Central memory CD8-positive, alpha-beta T cell (primary cell): Measurements from ENCODE around the gene CHSY1.

Source experiments
- ATAC-seq: fragments of 150-1000 bp; cut with Tn5 transposase; replicated peaks from 2 replicates; pipeline ENCODE4 v1.10.0; 2022; ENCODE audit warnings: mild to moderate bottlenecking, moderate FRiP score, moderate number of reproducible peaks; ENCODE audit not compliant: poor library complexity, severe bottlenecking; ENCODE audit errors: extremely low read depth
- DNase-seq, 2 donors: peaks; one replicate each; pipeline ENCODE4 v3.0.0; 2021; ENCODE audit warnings: low spot score in 2 of 2
- H3K27ac Mint-ChIP-seq: one replicate; pipeline ENCODE4 v1.8.0; 2022; ENCODE audit warnings: low read depth, mild to moderate bottlenecking, moderate library complexity, mixed read lengths
- H3K27me3 Mint-ChIP-seq: one replicate; pipeline ENCODE4 v1.8.0; 2022; ENCODE audit warnings: mixed read lengths
- H3K36me3 Mint-ChIP-seq: one replicate; pipeline ENCODE4 v1.8.0; 2022; ENCODE audit warnings: mild to moderate bottlenecking, moderate library complexity, mixed read lengths; ENCODE audit not compliant: insufficient read depth
- H3K4me1 Mint-ChIP-seq: one replicate; pipeline ENCODE4 v1.8.0; 2022; ENCODE audit warnings: mixed read lengths
- H3K4me3 Mint-ChIP-seq: one replicate; pipeline ENCODE4 v1.8.0; 2022; ENCODE audit warnings: mild to moderate bottlenecking, moderate library complexity, mixed read lengths
- H3K9me3 Mint-ChIP-seq: one replicate; pipeline ENCODE4 v1.8.0; 2022; ENCODE audit warnings: mixed read lengths

CHSY1 gene

GRCh38 chr15:101211897-101212296 lies 40.0 kb downstream of the CHSY1 start:
- peak overlapping the region; percentile 51 for H3K27ac Mint-ChIP-seq

GRCh38 chr15:101210466-101210865 lies 41.4 kb downstream of the CHSY1 start:
- peaks cover 3% of the 10 kb centered on the region for H3K36me3 Mint-ChIP-seq
- no peak overlapping the region for H3K4me3 Mint-ChIP-seq
- H3K27ac Mint-ChIP-seq, result no peak overlapping the region
- H3K27me3 Mint-ChIP-seq, result no peaks in the 10 kb centered on the region
- no peaks in the 10 kb centered on the region for H3K9me3 Mint-ChIP-seq
- DNase-seq (no peak), ATAC-seq (no peak)
- H3K4me1 Mint-ChIP-seq, result peaks cover 89% of the 10 kb centered on the region

More at GRCh38 chr15:101211897-101212296, 40.0 kb downstream of the CHSY1 start:
- Mint-ChIP-seq H3K9me3 (no peaks in the 10 kb centered on the region), H3K4me1 (peaks cover 89% of the 10 kb centered on the region), H3K36me3 (peaks cover 3% of the 10 kb centered on the region), H3K27me3 (no peaks in the 10 kb centered on the region), H3K4me3 (no peak overlapping the region)
- no peak for ATAC-seq
- no peak for DNase-seq

GRCh38 chr15:101210058-101210457 lies 41.8 kb downstream of the CHSY1 start:
- Mint-ChIP-seq H3K27ac (no peak overlapping the region), H3K9me3 (no peaks in the 10 kb centered on the region), H3K36me3 (peaks cover 5% of the 10 kb centered on the region), H3K4me3 (no peak overlapping the region), H3K27me3 (no peaks in the 10 kb centered on the region), H3K4me1 (peaks cover 91% of the 10 kb centered on the region)
- ATAC-seq (no peak), DNase-seq (no peak)

- Mint-ChIP-seq H3K9me3 (no peaks in the 10 kb centered on the region), H3K27me3 (no peaks in the 10 kb centered on the region), H3K4me1 (peaks cover 91% of the 10 kb centered on the region), H3K4me3 (no peak overlapping the region), H3K36me3 (peaks cover 5% of the 10 kb centered on the region), H3K27ac (no peak overlapping the region)
- ATAC-seq (no peak), DNase-seq (no peak)
These were observed 42.5 kb downstream of the CHSY1 start for GRCh38 chr15:101209285-101209845.

- Mint-ChIP-seq H3K4me1 (peaks cover 89% of the 10 kb centered on the region), H3K4me3 (no peak overlapping the region), H3K27ac (no peak overlapping the region), H3K36me3 (peaks cover 5% of the 10 kb centered on the region), H3K27me3 (no peaks in the 10 kb centered on the region), H3K9me3 (no peaks in the 10 kb centered on the region)
- DNase-seq, result no peak
- no peak for ATAC-seq
These were observed 44.0 kb downstream of the CHSY1 start for GRCh38 chr15:101207867-101208288.

GRCh38 chr15:101206176-101206591 lies 45.7 kb downstream of the CHSY1 start:
- Mint-ChIP-seq H3K27ac (peak overlapping the region; percentile 84), H3K4me3 (peak overlapping the region; percentile 72), H3K9me3 (no peaks in the 10 kb centered on the region), H3K4me1 (peaks cover 85% of the 10 kb centered on the region), H3K27me3 (no peaks in the 10 kb centered on the region), H3K36me3 (peaks cover 5% of the 10 kb centered on the region)
- DNase-seq, result no peak
- peak; percentile 70 for ATAC-seq

GRCh38 chr15:101204739-101205535 lies 46.9 kb downstream of the CHSY1 start:
- peak overlapping the region; percentile 84 for H3K27ac Mint-ChIP-seq
- DNase-seq (no peak), ATAC-seq (no peak)
- H3K4me1 Mint-ChIP-seq, result peaks cover 87% of the 10 kb centered on the region
- peak overlapping the region; percentile 72 for H3K4me3 Mint-ChIP-seq
- peaks cover 4% of the 10 kb centered on the region for H3K36me3 Mint-ChIP-seq
- no peaks in the 10 kb centered on the region for H3K27me3 Mint-ChIP-seq
- H3K9me3 Mint-ChIP-seq, result no peaks in the 10 kb centered on the region

- H3K27me3 Mint-ChIP-seq, result no peaks in the 10 kb centered on the region
- peaks cover 87% of the 10 kb centered on the region for H3K4me1 Mint-ChIP-seq
- no peak overlapping the region for H3K27ac Mint-ChIP-seq
- H3K9me3 Mint-ChIP-seq, result no peaks in the 10 kb centered on the region
- no peak for DNase-seq
- H3K36me3 Mint-ChIP-seq, result peaks cover 4% of the 10 kb centered on the region
- no peak overlapping the region for H3K4me3 Mint-ChIP-seq
- ATAC-seq, result no peak
These were observed 48.1 kb downstream of the CHSY1 start for GRCh38 chr15:101203607-101204189.

- no peak overlapping the region for H3K27ac Mint-ChIP-seq
- no peak overlapping the region for H3K4me3 Mint-ChIP-seq
These were observed 48.7 kb downstream of the CHSY1 start for GRCh38 chr15:101203029-101203573.

GRCh38 chr15:101201411-101202174 lies 50.3 kb downstream of the CHSY1 start:
- Mint-ChIP-seq H3K27ac (no peak overlapping the region), H3K36me3 (peaks cover 2% of the 10 kb centered on the region), H3K4me3 (no peak overlapping the region), H3K4me1 (peaks cover 83% of the 10 kb centered on the region), H3K9me3 (no peaks in the 10 kb centered on the region), H3K27me3 (no peaks in the 10 kb centered on the region)
- ATAC-seq (no peak), DNase-seq (no peak)

More at GRCh38 chr15:101203029-101203573, 48.7 kb downstream of the CHSY1 start:
- Mint-ChIP-seq H3K27me3 (no peaks in the 10 kb centered on the region), H3K4me1 (peaks cover 88% of the 10 kb centered on the region), H3K36me3 (peaks cover 4% of the 10 kb centered on the region), H3K9me3 (no peaks in the 10 kb centered on the region)
- ATAC-seq, result no peak
- DNase-seq, result no peak

- Mint-ChIP-seq H3K36me3 (peaks cover under 1% of the 10 kb centered on the region), H3K4me1 (peaks cover 68% of the 10 kb centered on the region), H3K9me3 (no peaks in the 10 kb centered on the region), H3K27me3 (no peaks in the 10 kb centered on the region), H3K4me3 (peak overlapping the region; percentile 61), H3K27ac (peak overlapping the region; percentile 86)
- ATAC-seq (no peak), DNase-seq (no peak)
These were observed 51.7 kb downstream of the CHSY1 start for GRCh38 chr15:101200181-101200580.

GRCh38 chr15:101198800-101199199 lies 53.0 kb downstream of the CHSY1 start:
- H3K27me3 Mint-ChIP-seq, result no peaks in the 10 kb centered on the region
- no peak overlapping the region for H3K27ac Mint-ChIP-seq
- no peaks in the 10 kb centered on the region for H3K36me3 Mint-ChIP-seq
- H3K4me1 Mint-ChIP-seq, result peaks cover 67% of the 10 kb centered on the region
- DNase-seq (no peak), ATAC-seq (no peak)
- no peak overlapping the region for H3K4me3 Mint-ChIP-seq
- no peaks in the 10 kb centered on the region for H3K9me3 Mint-ChIP-seq
